ENCODE measurements around the gene ITGA2B. TPM values are rescaled to one million over a fixed set of nuclear protein-coding genes. Genes with fewer than 3 reads are reported as not detected.

Gene ITGA2B
- total and polyA plus RNA-seq, 10 of the 15 experiments (the other 5 are each of a cell fraction or from before 2014, with no cell fraction given): 0.04 to 0.51 (median 0.21) TPM; not detected in 1

- TF ChIP-seq RELB (IDR thresholded peaks at IDR 0.05; ENCODE audit: low read depth): no peak
- no peak for TF ChIP-seq SKIL (IDR thresholded peaks at IDR 0.05; ENCODE audit: low read depth, poor library complexity, severe bottlenecking)
- TF ChIP-seq MEF2B (IDR thresholded peaks at IDR 0.05; ENCODE audit: partially characterized antibody, poor library complexity, severe bottlenecking): no peak
- TF ChIP-seq SIX5 (IDR thresholded peaks at IDR 0.05; ENCODE audit: low read depth, low read length, severe bottlenecking): no peak
- TF ChIP-seq CBX5 (IDR thresholded peaks at IDR 0.05; ENCODE audit: low read depth): no peak
- TF ChIP-seq BRCA1 (IDR thresholded peaks at IDR 0.05; ENCODE audit: low read depth, low read length): no peak
- TF ChIP-seq MEF2A (IDR thresholded peaks at IDR 0.05; ENCODE audit: insufficient read depth, low read depth, low read length): no peak
- TF ChIP-seq FOS (IDR thresholded peaks at IDR 0.05; ENCODE audit: borderline replicate concordance, extremely low read depth, insufficient read length): no peak
- TF ChIP-seq BHLHE40 (IDR thresholded peaks at IDR 0.05; ENCODE audit: borderline replicate concordance in 1 of 2, low read depth in 2 of 2, low read length in 1 of 2): peak in 1 of 2 experiments; percentile 45; a peak in 1 of 4 replicates
- TF ChIP-seq SUZ12 (IDR thresholded peaks at IDR 0.05; ENCODE audit: unreplicated experiment): no peak
- peak; percentile 92 for TF ChIP-seq SMARCA5 (IDR thresholded peaks at IDR 0.05)
- TF ChIP-seq NFIC (IDR thresholded peaks at IDR 0.05; ENCODE audit: low read depth, low read length): no peak
- peak; percentile 78; the same call in 1 of the 2 replicates for TF ChIP-seq RB1 (IDR thresholded peaks at IDR 0.05; ENCODE audit: borderline replicate concordance)
- TF ChIP-seq ESRRA (IDR thresholded peaks at IDR 0.05; ENCODE audit: low read length): no peak
- TF ChIP-seq TBL1XR1 (IDR thresholded peaks at IDR 0.05; ENCODE audit: low read depth, low read length): no peak
- no peak for TF ChIP-seq CBX3 (IDR thresholded peaks at IDR 0.05; ENCODE audit: borderline replicate concordance, low read depth)
- no peak for TF ChIP-seq POLR2AphosphoS5 (IDR thresholded peaks at IDR 0.05; ENCODE audit: low read length)
- no peak for TF ChIP-seq STAT3 (IDR thresholded peaks at IDR 0.05; ENCODE audit: low read depth, low read length)
- TF ChIP-seq CBFB (IDR thresholded peaks at IDR 0.05; ENCODE audit: low read depth): no peak
- TF ChIP-seq HSF1 (IDR thresholded peaks at IDR 0.05; ENCODE audit: low read depth, low read length): no peak
- TF ChIP-seq ZNF24 (IDR thresholded peaks at IDR 0.05): no peak
- TF ChIP-seq ZNF384 (IDR thresholded peaks at IDR 0.05; ENCODE audit: borderline replicate concordance, low read depth, low read length): no peak
- no peak for TF ChIP-seq ETV6 (conservative IDR thresholded peaks at IDR 0.05 in 1 of 2, IDR thresholded peaks at IDR 0.05 in 1 of 2; ENCODE audit: borderline replicate concordance in 1 of 2, low read depth in 1 of 2)
- TF ChIP-seq NFYB (IDR thresholded peaks at IDR 0.05; ENCODE audit: insufficient read depth, low read depth, low read length): no peak
- TF ChIP-seq ZNF622 (IDR thresholded peaks at IDR 0.05): no peak
- no peak for TF ChIP-seq ATF7 (IDR thresholded peaks at IDR 0.05; ENCODE audit: low read depth)
Measured at GRCh38 chr17:44363613-44364159, 25.8 kb downstream of the ITGA2B start, which contains the start of gene FAM171A2 (continued).

Measured in GM12878 (cell line).